ENCODE data around the gene DDA1.

GRCh38 chr19:17282488-17283125 is 26.8 kb upstream of the DDA1 start:
- TF ChIP-seq CTCF (IDR thresholded peaks at IDR 0.05; ENCODE audit: poor library complexity) (peak; percentile 87), EZH2 (IDR thresholded peaks at IDR 0.05; ENCODE audit: borderline replicate concordance) (no peak)

All from hepatocyte (in vitro differentiated cells).